ENCODE results near the gene KIF20A. TPM values are rescaled to one million over a fixed set of nuclear protein-coding genes. Genes with fewer than 3 reads are reported as not detected.

The KIF20A gene
- total RNA-seq, 1 experiment from 2014 or later: 43.9 TPM

DNA sequence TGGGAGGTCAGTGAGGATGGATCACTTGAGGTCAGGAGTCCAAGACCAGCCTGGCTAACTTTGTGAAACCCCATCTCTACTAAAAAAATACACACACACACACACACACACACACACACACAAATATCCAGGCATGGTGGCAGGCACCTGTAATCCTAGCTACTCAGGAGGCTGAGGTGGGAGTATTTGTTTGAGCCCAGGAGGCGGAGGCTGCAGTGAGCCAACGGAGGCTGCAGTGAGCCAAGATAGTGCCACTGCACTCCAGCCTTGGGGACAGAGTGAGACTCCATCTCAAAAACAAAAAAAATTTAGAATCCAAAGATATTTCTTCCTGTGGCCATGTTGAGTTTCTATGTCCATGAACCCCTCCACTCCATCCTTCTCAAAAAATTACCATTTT lies 55.7 kb downstream of the KIF20A start:
- in situ Hi-C loops (cut with HindIII; ENCODE audit: low pct_unique_long_range_greater_than_20kb, low sequenced_read_pairs): no loop called here
- no peak for DNase-seq (ENCODE audit: low read depth)

Other genes starting within 250 kb of the KIF20A start
- 4.4 and 6.0 TPM in 2 replicates for gene FAM13B, start 146.0 kb upstream of the KIF20A start, total RNA-seq (2014; rRNA removed; shearing (Covaris generic); ENCODE audit: low replicate concordance)
- not detected in 2 replicates for gene WNT8A, start 95.1 kb upstream of the KIF20A start, total RNA-seq (2014; rRNA removed; shearing (Covaris generic); ENCODE audit: low replicate concordance)
- gene NME5, start 39.7 kb upstream of the KIF20A start, total RNA-seq (2014; rRNA removed; shearing (Covaris generic); ENCODE audit: low replicate concordance): not detected in 2 replicates
- 47.4 and 61.5 TPM in 2 replicates for gene BRD8, start 482 bp upstream of the KIF20A start, total RNA-seq (2014; rRNA removed; shearing (Covaris generic); ENCODE audit: low replicate concordance)
- gene CDC23, start 34.2 kb downstream of the KIF20A start, total RNA-seq (2014; rRNA removed; shearing (Covaris generic); ENCODE audit: low replicate concordance): 16.0 and 17.6 TPM in 2 replicates
- gene GFRA3, start 95.5 kb downstream of the KIF20A start, total RNA-seq (2014; rRNA removed; shearing (Covaris generic); ENCODE audit: low replicate concordance): not detected in 2 replicates
- gene CDC25C, start 152.7 kb downstream of the KIF20A start, total RNA-seq (2014; rRNA removed; shearing (Covaris generic); ENCODE audit: low replicate concordance): 8.7 and 13.4 TPM in 2 replicates
- gene FAM53C, start 159.2 kb downstream of the KIF20A start, total RNA-seq (2014; rRNA removed; shearing (Covaris generic); ENCODE audit: low replicate concordance): 12.9 and 16.6 TPM in 2 replicates
- gene KDM3B, start 173.6 kb downstream of the KIF20A start, total RNA-seq (2014; rRNA removed; shearing (Covaris generic); ENCODE audit: low replicate concordance): 16.8 and 16.9 TPM in 2 replicates

All from Caki2 (cell line).